ENCODE measurements around the gene TYK2.

TYK2 gene

DNA sequence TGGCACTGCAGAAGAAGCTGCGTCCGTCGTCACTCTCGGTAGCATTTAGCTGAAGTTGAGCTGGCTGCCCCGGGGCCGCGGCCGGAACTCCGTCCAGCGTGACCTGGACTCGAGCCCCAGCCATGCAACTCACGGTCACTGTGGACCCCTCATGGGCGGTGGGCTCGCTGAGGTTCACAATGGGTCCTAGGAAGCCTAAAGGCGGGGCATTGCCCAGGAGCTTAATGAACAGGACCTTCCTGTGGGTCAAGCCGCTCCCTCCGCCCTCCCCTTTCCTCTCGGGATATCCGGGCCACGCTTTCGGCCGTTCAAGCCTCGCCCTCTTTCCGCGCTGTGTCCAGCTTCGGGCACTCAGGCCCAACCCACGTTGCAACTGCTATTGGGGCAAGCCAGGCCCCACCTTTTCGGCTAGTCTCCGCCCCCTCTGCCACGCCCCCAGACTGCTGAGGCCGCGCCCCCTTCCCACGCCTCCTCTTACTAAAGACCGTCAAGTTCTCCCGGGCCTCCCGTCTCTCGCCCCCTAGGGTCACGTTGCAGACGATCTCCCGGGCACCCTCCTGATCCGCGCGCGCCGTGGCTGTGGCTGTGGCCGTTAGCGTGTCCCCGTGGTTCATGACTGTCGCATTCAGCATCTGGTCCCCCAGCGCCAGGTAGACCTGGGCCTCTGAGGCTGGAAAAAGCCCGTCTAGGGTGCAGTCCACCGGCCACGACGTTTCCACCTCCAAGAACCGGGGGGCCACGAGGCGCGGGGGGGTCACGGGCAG is 45.6 kb downstream of the TYK2 start:
- peak overlapping the region in 1 of 2 experiments; percentile 53 for H3K14ac ChIP-seq (ENCODE audit: low read length in 2 of 2)
- H3K18ac ChIP-seq (ENCODE audit: low read depth in 1 of 2, low read length in 2 of 2) = peak overlapping the region; percentile 37 to 73
- peak overlapping the region; percentile 82 for H3K4me2 ChIP-seq (ENCODE audit: low read length, poor library complexity, severe bottlenecking)
- DNase-seq = peak; percentile 97
- H3K27ac ChIP-seq (ENCODE audit: low read length, poor library complexity, severe bottlenecking) = no peak overlapping the region
- H3K27me3 ChIP-seq (ENCODE audit: control insufficient read depth in 1 of 2, insufficient read depth in 1 of 2, low read length in 2 of 2) = peaks cover 0 to 3% of the 10 kb centered on the region in 2 experiments
- H3K4me3 ChIP-seq (ENCODE audit: insufficient read depth in 1 of 2, low read depth in 1 of 2, low read length in 2 of 2) = peak overlapping the region; percentile 51 to 97
- no peak overlapping the region for H2BK5ac ChIP-seq (ENCODE audit: low read depth, low read length, poor library complexity, severe bottlenecking)
- peak overlapping the region; percentile 98 for H3K9ac ChIP-seq (ENCODE audit: low read length)
- peaks cover 21% of the 10 kb centered on the region for H3K4me1 ChIP-seq (ENCODE audit: control insufficient read depth, insufficient read depth, low read depth, low read length)
- H3K36me3 ChIP-seq (ENCODE audit: control insufficient read depth in 1 of 2, insufficient read depth in 2 of 2, low read depth in 1 of 2, low read length in 2 of 2) = peaks cover 7 to 8% of the 10 kb centered on the region in 2 experiments
- peak overlapping the region; percentile 70 for H4K91ac ChIP-seq (ENCODE audit: low read length)
- H2BK15ac ChIP-seq (ENCODE audit: low read depth, poor library complexity, severe bottlenecking) = peak overlapping the region; percentile 26
- H2BK12ac ChIP-seq (ENCODE audit: low read length in 2 of 2) = peak overlapping the region; percentile 11 to 73
- peaks cover 14% of the 10 kb centered on the region for H3K79me1 ChIP-seq (replicated peaks; ENCODE audit: low read length, poor library complexity, severe bottlenecking)
- peak overlapping the region; percentile 57 to 75 for H3K4ac ChIP-seq (ENCODE audit: low read depth in 1 of 2, low read length in 2 of 2)
- H2AFZ ChIP-seq (ENCODE audit: low read depth, low read length) = peak overlapping the region; percentile 65
- H4K8ac ChIP-seq (ENCODE audit: low read length) = peak overlapping the region; percentile 52
- H3K23ac ChIP-seq (ENCODE audit: low read length in 2 of 2) = peak overlapping the region in 1 of 2 experiments; percentile 29
- 8% methylated on average over 59 of the region's 59 CpGs for WGBS
- no peak overlapping the region for H2BK120ac ChIP-seq (ENCODE audit: low read depth, low read length)
- no peaks in the 10 kb centered on the region for H3K9me3 ChIP-seq (ENCODE audit: control insufficient read depth, low read length)
- no peak overlapping the region for H2AK5ac ChIP-seq (ENCODE audit: low read length, severe bottlenecking)

DNA sequence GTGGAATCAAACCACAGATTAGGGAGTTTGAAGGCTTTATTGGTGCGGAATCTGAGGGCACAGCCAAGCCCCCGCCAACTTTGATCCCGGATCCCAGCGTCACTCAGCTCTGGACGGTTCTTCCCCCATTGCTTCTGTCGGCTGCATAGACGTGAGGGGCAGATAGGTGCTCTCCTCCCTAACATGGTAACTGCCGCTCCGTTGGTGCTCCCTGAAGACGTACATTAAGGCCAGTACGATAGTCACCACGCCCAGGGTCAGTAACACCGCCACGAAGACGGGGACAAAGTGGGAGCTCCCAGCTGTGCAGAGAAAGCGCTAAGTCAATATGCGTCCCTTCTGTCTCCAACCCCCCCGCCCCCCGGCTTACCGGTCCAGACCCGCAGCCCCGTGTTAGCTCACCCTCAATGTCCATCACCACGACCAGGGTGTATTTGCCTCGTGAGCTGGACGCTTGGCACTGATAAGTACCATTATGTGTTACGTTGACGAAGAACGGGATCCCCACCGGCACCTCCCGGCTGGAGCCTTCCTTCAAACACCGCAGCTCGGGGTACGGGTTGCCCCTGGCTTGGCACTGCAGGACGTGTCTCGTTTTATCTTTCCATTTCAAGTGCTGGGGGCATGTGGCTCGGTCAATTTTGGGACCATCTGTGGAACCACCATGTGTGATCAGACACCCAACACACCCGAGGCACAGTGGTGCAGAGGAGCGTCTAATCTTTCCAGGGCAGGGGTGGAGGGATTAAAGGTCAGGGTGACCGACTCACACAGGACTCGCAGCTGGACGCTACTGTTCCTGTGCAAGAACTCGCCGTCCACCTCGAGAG is 46.4 kb downstream of the TYK2 start:
- Histone ChIP-seq H3K23ac (ENCODE audit: low read length in 2 of 2) (peak overlapping the region in 1 of 2 experiments; percentile 29), H3K18ac (ENCODE audit: low read depth in 1 of 2, low read length in 2 of 2) (peak overlapping the region; percentile 37 to 73), H3K4me3 (ENCODE audit: insufficient read depth in 1 of 2, low read depth in 1 of 2, low read length in 2 of 2) (peak overlapping the region; percentile 58 to 97), H3K9me3 (ENCODE audit: control insufficient read depth, low read length) (no peaks in the 10 kb centered on the region), H2BK5ac (ENCODE audit: low read depth, low read length, poor library complexity, severe bottlenecking) (no peak overlapping the region), H3K79me1 (replicated peaks; ENCODE audit: low read length, poor library complexity, severe bottlenecking) (peaks cover 22% of the 10 kb centered on the region), H2BK15ac (ENCODE audit: low read depth, poor library complexity, severe bottlenecking) (peak overlapping the region; percentile 26), H3K27ac (ENCODE audit: low read length, poor library complexity, severe bottlenecking) (no peak overlapping the region), H3K27me3 (ENCODE audit: control insufficient read depth in 1 of 2, insufficient read depth in 1 of 2, low read length in 2 of 2) (peaks cover 0 to 3% of the 10 kb centered on the region in 2 experiments), H4K91ac (ENCODE audit: low read length) (peak overlapping the region; percentile 52), H3K4me2 (ENCODE audit: low read length, poor library complexity, severe bottlenecking) (peak overlapping the region; percentile 82), H4K8ac (ENCODE audit: low read length) (peak overlapping the region; percentile 8), H2AFZ (ENCODE audit: low read depth, low read length) (peak overlapping the region; percentile 65), H3K4me1 (ENCODE audit: control insufficient read depth, insufficient read depth, low read depth, low read length) (peaks cover 21% of the 10 kb centered on the region), H3K9ac (ENCODE audit: low read length) (peak overlapping the region; percentile 98), H3K14ac (ENCODE audit: low read length in 2 of 2) (peak overlapping the region in 1 of 2 experiments; percentile 53), H2BK120ac (ENCODE audit: low read depth, low read length) (no peak overlapping the region), H3K36me3 (ENCODE audit: control insufficient read depth in 1 of 2, insufficient read depth in 2 of 2, low read depth in 1 of 2, low read length in 2 of 2) (peaks cover 15 to 16% of the 10 kb centered on the region in 2 experiments), H2AK5ac (ENCODE audit: low read length, severe bottlenecking) (no peak overlapping the region), H2BK12ac (ENCODE audit: low read length in 2 of 2) (peak overlapping the region; percentile 11 to 73), H3K4ac (ENCODE audit: low read depth in 1 of 2, low read length in 2 of 2) (peak overlapping the region; percentile 57 to 75)
- no peak for DNase-seq
- WGBS = 4% methylated on average over 44 of the region's 44 CpGs

DNA sequence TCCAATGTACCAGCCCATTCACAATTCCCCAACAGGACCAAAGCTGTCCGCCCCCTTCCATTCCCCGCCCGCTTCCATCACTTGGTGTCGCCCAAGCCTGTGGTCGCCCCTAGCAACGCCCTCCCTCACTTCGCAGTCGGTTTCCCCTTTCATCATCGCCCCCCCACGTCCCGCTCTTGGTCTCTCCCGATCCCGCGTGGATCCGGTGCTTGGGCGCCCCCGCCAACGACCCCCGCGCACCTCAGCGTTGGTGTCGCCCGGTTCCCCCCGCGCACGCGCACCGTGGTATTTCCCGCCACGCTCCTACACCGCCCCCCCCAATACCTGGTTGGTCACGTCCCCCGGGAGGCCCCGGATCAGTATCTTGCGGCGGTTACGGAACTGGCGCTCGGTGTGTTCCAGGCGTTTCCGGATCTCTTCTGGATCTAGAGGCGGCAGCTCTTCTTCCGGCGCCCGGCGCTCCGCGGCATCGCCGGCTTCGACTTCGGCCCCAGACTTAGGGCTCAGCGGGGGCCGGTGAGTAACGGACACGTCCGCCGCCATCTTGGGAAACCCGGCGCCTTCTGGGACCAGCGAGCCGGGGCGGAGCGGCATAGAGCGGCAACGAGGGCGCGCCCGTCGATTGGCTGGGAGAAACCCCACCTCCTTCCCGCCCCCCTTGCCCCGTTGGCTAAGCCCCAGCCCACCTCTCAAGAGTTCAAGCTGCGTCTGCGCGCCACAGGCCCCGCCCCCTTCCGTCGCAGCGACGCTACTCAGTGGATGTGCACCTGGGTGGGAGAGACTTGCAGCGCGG is 47.2 kb downstream of the TYK2 start, which contains the start of gene RAVER1:
TSS of gene RAVER1 (minus strand) at position 565 of the 793 bp plus-strand sequence. CDS start at position 543, 22 bp downstream.
- H3K79me1 ChIP-seq (replicated peaks; ENCODE audit: low read length, poor library complexity, severe bottlenecking) = peaks cover 27% of the 10 kb centered on the region
- peak within 1 kb of the TSS; percentile 11 to 73 for H2BK12ac ChIP-seq (ENCODE audit: low read length in 2 of 2)
- H2BK120ac ChIP-seq (ENCODE audit: low read depth, low read length) = peak within 1 kb of the TSS; percentile 52
- H3K4me3 ChIP-seq (ENCODE audit: insufficient read depth in 1 of 2, low read depth in 1 of 2, low read length in 2 of 2) = peak within 1 kb of the TSS; percentile 89 to 97
- DNase-seq = peak; percentile 98
- H3K36me3 ChIP-seq (ENCODE audit: control insufficient read depth in 1 of 2, insufficient read depth in 2 of 2, low read depth in 1 of 2, low read length in 2 of 2) = peaks cover 22 to 24% of the 10 kb centered on the region in 2 experiments
- H4K91ac ChIP-seq (ENCODE audit: low read length) = peak within 1 kb of the TSS; percentile 87
- H3K4me2 ChIP-seq (ENCODE audit: low read length, poor library complexity, severe bottlenecking) = peak within 1 kb of the TSS; percentile 82
- H3K18ac ChIP-seq (ENCODE audit: low read depth in 1 of 2, low read length in 2 of 2) = peak within 1 kb of the TSS; percentile 73 to 80
- peak within 1 kb of the TSS in 1 of 2 experiments; percentile 53 for H3K14ac ChIP-seq (ENCODE audit: low read length in 2 of 2)
- H3K4me1 ChIP-seq (ENCODE audit: control insufficient read depth, insufficient read depth, low read depth, low read length) = peaks cover 21% of the 10 kb centered on the region
- H2BK5ac ChIP-seq (ENCODE audit: low read depth, low read length, poor library complexity, severe bottlenecking) = peak within 1 kb of the TSS; percentile 95
- H3K9ac ChIP-seq (ENCODE audit: low read length) = peak within 1 kb of the TSS; percentile 98
- H2BK15ac ChIP-seq (ENCODE audit: low read depth, poor library complexity, severe bottlenecking) = peak within 1 kb of the TSS; percentile 80
- under 1% methylated on average over 55 of the region's 82 CpGs for WGBS
- no peak within 1 kb of the TSS for H2AK5ac ChIP-seq (ENCODE audit: low read length, severe bottlenecking)
- peak within 1 kb of the TSS; percentile 72 for H2AFZ ChIP-seq (ENCODE audit: low read depth, low read length)
- H3K27ac ChIP-seq (ENCODE audit: low read length, poor library complexity, severe bottlenecking) = peak within 1 kb of the TSS; percentile 97
- H3K9me3 ChIP-seq (ENCODE audit: control insufficient read depth, low read length) = no peaks in the 10 kb centered on the region
- peak within 1 kb of the TSS; percentile 95 for H4K8ac ChIP-seq (ENCODE audit: low read length)
- H3K4ac ChIP-seq (ENCODE audit: low read depth in 1 of 2, low read length in 2 of 2) = peak within 1 kb of the TSS; percentile 57 to 87
- peak within 1 kb of the TSS in 1 of 2 experiments; percentile 29 for H3K23ac ChIP-seq (ENCODE audit: low read length in 2 of 2)
- H3K27me3 ChIP-seq (ENCODE audit: control insufficient read depth in 1 of 2, insufficient read depth in 1 of 2, low read length in 2 of 2) = no peaks in the 10 kb centered on the region
